HG02852 (cell line): ENCODE data around the gene PRDM16.

ENCODE experiments used
- ATAC-seq: cut with Tn5 transposase; IDR thresholded peaks from one replicate; pipeline ENCODE4 v1.9.1; 2021; ENCODE audit warnings: mild to moderate bottlenecking, moderate library complexity; ENCODE audit not compliant: unreplicated experiment

Gene PRDM16

DNA sequence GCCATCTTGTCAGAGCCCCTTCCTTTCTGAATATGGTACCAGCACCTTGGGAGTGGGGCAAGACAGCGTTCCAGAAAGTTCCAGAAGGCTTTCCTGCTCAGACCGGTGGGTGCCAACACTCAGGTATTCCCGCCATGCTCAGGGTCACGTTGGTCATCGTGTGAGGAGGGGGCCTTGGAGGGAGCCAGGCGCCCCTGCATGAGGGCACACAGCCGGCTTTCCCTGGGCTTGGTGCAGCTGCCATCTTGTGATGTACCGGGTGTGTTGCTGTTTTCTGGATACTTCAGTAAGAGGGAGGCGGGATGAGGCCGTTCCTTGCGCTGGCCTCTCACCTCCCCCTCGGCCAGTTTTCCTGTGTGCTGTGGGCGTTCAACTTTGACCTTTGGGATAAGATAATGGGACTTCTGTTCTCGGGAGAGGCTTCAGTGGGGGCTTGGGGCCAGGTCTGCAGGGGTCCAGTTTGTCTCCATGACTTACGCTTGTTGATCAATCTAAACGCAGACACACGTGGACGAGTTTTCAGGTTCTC lies 69.7 kb downstream of the PRDM16 start:
- no peak for ATAC-seq

DNA sequence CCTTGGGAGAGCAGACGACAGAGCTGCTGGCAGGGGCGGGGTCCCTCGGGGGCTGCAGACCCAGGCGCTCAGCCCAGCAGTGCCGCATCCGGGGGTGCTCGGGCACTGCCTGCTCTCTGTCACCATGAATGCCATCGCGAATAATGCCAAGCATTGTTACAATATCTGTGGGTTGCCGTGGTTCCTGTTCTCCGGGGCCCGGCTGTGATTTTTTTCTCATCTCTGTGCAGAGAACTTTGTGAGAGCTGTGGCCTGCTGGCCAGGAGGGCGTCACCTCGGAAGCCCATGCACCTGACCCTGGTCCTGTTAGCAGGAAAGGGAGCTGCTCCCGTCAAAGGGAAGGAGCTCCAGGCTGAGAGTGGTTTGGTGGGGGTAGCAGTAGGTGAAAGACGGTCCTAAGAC lies 70.4 kb downstream of the PRDM16 start:
- no peak for ATAC-seq

DNA sequence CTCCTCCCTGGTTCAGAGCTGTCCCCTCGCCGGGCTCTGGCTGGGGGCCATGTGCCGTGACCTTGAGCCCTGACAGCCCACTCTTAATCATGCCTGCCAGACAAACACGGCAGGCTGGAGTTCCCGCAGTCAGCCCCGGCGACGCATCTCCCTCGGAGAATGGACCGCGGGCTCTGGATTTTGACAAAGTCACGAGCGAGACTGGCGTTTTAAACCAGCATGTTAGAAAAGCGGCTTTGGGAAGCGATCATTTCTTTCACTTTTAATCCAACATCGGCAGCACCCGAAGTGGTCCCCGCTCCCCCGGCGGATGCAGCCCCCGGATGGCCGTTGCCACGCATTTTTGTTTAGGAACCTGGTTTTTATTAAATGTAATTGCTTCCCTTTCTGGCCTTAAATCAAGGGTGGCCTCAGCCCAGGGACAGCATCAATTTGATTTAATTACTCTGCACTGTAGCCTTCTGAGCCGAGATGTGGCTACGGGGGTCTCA lies 70.9 kb downstream of the PRDM16 start:
- no peak for ATAC-seq

DNA sequence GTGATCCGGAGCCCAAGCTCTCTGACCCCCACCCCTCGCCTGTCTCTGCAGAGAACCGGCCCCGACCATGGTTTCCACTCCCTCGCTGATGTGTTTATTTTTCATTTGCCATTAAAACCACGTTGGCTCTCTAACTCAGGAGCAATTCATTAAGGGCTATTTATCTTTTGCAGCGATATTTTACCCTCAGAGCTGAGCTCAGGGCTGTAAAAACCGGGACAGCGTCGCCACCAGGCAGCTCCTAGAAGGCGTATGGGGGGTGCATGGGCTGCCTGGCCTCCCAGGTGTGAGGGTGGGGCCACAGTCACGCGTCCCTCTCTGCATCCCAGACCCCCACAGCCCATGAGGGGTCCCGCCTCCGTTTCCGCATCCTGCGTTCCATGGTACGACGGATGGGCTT lies 71.4 kb downstream of the PRDM16 start:
- no peak for ATAC-seq

DNA sequence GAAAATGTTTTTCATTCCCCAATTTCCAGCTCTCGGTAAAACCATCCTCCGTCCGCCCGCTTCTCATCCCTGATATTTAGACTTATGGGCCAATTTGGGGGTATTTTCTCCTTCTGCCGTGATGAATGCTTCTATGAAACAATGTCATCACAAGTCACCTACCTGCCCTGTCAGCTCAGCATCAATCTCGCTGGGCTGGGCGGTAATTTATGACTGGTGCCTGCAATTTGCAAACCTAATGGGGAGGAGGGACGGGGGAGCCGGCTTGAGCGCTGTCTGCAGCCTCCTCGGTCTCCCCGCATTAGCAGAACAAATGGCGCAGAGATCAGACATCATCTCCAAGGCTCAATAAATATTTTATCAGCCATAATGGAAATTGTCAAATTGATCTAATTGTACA lies 72.1 kb downstream of the PRDM16 start:
- ATAC-seq: no peak

DNA sequence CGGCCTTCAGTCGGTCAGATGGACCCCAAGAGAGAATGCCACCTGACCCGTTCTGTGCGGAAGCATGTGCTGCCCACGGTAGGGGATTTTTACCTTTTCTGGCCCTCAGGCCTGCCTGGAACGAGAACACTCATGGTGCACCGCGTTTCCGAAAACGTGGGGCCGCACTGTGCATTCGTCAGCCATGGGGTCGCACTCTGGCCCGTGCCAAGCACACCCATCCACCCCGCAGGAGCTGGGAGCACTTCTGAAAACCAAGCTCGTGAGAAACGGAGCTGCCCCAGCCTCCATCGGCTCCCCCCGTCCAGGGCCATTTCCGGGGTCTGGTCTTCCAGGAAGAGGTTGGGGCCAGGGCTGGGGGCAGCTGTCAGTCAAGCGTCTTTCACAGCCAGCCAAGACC lies 72.8 kb downstream of the PRDM16 start:
- no peak for ATAC-seq

DNA sequence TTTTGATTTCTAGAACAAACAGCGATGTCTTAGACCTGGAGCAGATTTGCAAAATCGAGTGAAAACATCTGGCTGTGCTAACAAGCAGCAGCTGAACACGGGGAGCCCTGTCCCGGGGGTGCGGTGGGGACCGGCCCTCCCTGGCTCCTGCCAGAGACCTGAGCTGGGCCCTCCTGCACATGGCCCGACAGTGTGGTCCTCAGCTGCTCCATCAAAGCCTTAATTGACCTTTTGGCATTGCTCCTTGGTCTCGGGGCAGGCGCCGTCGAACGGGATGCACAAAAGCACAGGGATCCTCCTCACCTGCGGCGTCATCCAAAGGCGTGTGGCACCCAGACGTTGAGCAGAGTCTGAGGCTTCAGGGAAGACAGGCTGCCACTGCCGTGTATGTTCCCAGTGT lies 73.2 kb downstream of the PRDM16 start:
- no peak for ATAC-seq

DNA sequence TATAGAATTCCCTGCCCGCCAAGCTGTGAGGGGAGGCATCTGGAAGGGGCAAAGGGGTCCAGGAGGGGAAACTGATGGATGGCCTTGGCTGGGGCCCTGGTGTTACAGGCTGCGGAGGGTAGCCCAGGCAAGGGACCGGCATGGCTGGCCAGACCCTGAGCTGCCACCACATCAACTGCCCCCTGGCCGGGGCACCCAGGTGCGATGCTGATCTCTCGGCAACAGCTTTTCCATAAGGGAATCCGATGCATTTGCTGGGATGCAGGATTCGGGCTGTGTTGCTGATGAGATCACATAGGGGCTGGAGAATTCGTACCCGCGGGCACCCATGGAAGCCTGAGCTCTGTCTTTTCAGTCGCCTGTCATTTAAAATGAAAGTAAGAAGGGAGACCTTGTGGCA lies 73.7 kb downstream of the PRDM16 start:
- ATAC-seq: no peak

DNA sequence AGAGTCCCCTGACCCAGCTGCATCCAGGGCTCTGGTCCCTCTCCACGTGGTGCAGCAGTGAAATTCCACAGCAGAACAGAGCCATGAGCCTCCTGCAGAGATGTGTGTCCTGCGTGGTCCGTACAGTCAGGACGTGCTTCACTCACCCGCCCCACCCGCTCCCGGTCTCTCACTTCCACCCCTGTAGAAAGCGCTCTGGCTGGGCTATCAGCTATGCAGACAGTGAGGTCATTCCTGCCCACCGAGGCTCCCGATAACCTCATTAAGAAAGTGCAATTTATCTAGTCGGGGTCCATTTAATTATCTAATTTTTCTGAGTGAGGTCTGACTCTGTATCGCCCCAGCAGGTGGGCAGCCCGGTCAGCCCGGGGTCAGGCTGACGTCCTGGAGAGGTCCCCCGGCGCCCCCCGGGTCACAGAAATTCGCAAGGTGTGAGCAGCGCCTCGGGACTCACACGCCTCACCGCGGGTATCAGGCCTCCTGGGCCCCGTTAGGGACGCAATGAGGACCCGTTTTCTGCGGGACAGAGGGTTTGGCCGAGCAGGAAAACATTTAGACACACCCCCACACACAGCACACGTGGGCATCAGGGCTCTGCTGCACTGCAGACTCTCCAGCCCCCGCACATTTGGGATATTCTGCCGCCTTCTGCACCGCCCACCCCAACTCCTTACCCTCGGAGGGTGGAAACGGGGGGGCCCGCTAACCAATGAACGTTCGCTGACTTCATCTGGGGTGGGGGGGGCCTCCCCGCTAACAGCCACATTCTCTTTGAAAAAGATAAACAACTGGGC lies 76.7 kb downstream of the PRDM16 start:
- ATAC-seq: no peak

DNA sequence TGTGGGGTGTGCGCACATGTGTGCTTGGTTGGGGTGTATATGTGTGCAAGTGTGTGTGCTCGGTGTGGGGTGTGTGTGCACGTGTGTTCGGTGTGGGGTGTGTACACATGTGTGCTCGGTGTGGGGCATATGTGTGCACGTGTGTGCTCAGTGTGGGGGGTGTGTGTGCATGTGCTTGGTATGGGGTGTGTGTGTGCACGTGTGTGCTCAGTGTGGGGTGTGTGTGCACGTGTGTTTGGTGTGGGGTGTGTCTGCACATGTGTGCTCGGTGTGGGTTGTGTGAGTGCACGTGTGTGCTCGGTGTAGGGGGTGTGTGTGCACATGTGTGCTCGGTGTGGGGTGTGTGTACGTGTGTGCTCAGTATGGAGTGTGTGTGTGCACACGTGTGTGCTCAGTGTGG lies 77.5 kb downstream of the PRDM16 start:
- ATAC-seq: no peak

DNA sequence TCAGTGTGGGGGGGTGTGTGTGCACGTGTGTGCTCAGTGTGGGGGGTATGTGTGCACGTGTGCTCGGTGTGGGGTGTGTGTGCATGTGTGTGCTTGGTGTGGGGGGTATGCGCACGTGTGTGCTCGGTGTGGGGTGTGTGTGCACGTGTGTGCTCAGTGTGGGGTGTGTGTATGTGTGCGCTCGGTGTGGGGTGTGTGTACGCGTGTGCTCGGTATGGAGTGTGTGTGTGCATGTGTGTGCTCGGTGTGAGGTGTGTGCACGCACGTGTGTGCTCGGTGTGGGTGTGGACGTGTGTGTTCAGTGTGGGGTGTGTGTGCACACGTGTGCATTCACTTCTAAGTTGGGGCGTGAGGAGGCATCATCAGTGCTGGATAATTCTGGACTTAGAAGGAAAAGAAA lies 77.9 kb downstream of the PRDM16 start:
- no peak for ATAC-seq

DNA sequence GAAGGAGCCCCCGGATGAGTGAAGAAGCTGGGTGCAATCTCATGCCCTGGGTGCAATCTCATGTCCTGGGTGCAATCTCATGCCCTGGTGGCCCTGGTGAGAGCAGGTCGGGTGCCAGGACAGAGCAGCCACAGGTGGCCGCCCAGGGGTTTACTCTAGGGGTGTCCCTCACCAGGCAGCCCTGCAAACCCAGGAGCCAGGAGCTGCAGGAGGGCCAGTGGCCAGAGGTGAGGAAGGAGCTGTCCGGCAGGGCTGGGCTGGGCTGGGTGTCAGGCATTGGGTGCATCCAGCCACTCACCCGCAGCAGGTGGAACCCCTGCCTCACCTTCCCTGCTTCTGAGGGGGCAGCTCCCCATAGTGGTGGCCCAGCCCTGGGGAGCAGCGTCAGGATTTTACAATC lies 79.2 kb downstream of the PRDM16 start:
- ATAC-seq: no peak

DNA sequence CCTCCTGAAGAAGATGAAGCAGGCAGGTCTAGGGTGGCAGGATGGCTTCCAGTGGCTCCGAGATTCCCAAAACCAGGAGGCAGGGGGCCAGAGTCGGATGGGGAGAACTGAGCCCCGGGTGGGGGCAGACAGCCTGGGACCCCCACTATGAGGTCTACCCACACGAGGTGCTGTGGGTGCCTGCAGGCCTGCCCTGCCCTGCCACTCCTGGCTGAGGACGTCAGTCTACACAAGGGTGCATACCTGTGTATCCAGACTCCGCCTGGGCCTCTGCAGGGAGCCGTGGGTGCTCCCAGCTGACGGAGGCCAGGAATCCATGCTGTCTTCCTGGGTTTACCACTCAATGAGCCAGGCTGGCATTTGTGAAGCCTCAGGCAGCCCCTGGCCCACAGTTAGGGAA lies 80.3 kb downstream of the PRDM16 start:
- no peak for ATAC-seq

DNA sequence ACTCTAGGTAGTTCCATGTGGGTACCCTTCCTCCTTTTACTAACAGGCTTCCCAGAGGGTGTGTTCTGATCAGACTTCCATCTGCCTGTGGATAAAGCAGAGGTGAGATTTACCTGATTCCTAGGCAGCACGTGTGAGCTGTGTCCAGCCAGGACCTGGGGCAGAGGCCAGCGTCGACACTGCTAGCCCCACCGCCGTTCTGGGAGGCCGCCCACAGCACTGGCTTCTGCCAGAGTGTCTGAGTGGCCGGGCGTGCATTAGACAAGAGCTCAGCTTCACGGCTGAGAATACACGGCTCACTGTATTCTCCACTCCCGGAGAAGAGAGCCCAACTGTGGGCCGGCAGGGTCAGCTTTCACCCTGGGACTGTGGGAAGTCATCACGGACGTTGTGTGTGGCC lies 82.5 kb downstream of the PRDM16 start:
- no peak for ATAC-seq

DNA sequence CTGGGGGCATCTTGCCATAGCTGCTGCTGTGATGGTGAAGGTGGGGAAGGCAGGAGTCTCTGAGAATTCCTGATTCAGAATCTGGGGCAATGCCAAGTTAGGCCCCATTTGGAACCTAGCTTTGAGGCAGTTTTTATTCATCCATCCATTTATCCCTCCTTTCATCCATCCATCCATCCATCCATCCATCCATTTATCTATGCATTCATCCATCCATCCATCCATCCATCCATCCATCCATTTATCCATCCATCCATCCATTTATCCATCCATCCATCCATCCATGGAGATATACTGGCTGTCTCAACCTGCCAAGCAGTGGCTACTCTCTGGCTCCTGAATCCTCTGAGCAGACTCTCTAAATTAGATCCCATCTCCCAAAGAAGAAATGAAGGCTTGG lies 83.1 kb downstream of the PRDM16 start:
- ATAC-seq: no peak

DNA sequence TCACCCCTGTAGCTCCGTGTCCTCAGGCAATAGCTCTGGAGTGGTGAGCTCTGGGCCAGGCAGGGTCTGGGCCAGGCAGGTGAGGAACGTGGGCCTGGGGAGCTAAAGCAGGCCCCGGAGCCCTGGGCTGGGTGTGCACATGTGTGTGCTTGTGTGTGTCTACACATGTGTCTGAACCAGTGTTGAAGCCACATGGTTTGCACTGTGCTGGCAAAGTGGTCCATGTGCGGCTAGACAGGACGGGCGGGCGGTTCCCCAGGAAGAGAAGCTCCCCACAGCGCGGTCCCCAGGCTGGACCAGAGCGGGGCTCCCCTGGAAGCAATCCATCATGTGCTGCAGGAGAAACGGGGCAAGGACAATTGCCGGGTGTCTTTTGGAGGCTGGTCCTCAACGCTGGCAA lies 84.2 kb downstream of the PRDM16 start:
- ATAC-seq: no peak

DNA sequence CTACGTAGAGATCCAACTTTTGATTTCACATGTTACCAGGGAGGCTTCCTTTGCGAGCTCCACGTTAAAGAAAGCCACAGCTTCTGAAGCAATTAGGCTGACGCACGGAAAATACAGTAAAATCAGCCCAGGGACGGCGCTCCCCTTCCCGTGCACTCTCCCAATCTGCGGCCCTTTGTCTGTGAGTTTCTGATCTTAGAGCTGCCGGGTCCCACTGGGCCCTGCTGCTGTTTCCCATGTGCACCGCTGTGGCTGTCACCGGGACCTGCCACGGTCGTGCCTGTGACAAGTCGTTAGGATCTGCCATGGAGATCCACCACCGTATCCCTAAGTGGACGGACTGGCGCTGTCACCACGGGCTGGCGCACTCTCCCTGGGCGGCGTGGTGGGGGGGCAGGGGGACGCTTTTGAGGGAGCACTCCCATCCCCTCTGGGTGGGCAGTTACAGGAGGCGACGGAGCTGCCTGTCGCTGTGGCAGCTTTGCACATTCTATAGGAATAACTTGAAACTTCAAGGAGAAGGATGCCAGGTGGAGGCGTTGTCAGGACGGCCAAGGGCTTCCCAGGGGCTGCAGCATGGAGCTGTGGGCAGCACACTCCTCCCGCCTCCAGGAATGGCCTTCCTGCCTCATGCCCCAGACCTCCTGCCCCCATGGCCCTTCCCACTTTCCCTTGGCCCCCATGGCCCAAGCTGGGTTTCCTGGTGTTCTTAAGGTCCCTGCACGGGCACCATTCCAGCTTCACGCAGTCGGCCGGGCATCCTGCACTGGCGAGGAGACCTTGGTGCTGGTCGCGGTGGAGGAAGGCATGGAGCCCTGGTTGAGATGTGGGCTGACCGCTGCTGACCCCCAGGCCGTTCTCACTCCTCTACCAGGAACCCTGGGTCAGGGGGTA lies 85.1 kb downstream of the PRDM16 start:
- ATAC-seq: no peak

DNA sequence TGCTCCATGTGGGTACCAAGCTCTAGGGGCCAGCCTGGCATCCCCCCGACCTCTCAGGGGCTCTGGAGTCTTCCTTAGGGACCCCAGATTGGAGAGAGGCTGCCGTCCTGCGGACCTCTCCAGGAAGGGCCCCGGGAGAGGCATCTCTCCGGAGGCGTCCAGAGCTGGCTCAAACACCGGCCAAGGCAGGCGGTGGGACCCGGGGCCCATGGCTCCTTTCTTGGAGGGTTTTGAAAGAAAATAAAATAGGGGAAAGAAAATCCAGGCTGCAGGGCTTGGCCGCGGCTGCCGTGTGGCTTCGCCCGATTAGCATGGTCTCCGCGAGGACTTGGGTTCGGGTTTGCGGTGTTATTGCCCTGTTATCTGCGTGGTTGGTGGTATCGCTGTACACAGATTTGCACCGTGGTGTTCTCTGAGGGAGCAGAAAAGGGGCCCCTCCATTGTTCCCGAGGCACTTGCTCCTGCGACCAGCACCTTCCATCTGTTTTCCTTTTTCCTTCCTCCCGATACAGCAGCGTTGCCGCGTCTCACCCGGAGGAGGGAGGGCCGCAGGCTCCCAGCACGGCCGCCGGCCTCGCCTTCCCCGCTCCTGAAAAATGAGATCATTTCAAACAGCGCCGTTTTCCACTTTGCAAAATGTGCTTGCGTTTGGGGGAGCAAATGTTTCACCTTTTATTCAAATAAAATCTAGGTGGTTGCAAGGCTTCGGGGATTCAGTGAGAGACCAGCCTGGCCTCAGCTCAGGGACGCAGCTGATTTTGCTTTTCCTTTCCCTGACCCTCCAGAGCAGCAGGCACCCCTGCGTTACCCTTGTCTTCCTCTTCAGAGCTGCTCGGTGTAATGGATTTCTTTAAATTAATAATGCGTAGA lies 86.3 kb downstream of the PRDM16 start:
- no peak for ATAC-seq

DNA sequence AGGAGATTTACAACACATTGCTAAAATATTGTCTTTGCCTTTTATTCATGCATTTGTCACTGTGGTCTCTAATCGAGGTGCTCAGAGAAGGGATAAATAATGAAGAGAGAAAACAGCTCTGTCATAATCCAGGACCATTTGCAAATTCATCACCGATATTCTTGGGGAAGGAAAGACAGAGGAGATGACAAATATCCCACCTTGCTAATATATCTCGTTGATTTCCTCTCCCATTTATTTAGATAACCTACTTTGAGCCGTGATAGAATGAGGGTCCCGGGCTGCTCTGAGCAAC lies 86.9 kb downstream of the PRDM16 start:
- no peak for ATAC-seq

DNA sequence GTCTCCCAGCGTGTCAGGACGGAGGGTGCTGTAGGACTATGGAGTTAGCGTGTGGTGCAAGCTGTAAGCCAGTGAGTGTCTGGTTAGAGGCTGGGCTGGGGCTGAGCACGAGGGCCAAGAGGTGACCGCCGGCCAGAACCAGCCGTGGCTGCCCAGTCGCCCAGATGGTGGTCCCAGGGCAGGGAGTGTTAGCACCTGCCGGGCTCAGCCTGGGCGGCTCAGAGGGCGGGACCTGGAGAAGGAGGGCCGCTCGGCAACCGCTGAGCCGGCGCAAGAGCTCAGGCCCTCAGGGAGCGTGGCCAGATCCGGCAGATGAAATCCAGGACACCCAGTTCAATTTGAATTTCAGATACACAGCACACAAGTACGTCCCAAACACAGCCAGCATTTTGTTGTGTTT lies 87.9 kb downstream of the PRDM16 start:
- ATAC-seq: no peak

DNA sequence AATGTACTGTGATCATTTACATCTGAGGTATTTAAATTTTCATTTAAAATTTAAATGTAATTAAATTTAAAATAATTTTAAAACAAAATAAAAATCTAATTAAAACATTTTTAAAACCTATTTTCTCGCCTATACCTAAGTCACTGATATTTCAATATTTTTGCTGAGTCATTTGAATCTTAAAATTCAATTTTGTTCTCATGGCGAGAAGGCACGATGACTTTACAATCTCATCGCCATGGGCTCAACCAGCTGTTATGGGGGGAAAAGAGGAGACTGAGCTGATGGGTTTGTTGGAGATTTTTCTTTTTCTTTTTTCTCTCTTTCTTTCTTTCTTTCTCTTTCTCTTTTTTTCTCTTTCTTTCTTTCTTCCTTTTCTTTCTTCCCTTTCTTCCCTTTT lies 89.3 kb downstream of the PRDM16 start:
- ATAC-seq: no peak
